GM23338 (cell line): Measurements from ENCODE around the gene C2orf68. TPM values are rescaled to one million over a fixed set of nuclear protein-coding genes. Genes with fewer than 3 reads are reported as not detected.

Experiments
- ATAC-seq: fragments of 200-7000 bp; cut with Tn5 transposase; 3 replicates; pipeline ENCODE4 v1.9.1; 2020
- DNase-seq: peaks from one replicate; pipeline ENCODE4 v3.0.0-alpha.2; 2015; ENCODE audit warnings: low spot score
- H2AFZ ChIP-seq: fragments of 200-600 bp; sonication (generic); 2 replicates; pipeline ENCODE4 v1.8.0; 2016; ENCODE audit warnings: antibody characterized with exemption, mild to moderate bottlenecking, moderate library complexity
- H3F3A ChIP-seq: fragments of 200-600 bp; sonication (generic); replicated peaks from 2 replicates; pipeline ENCODE4 v1.8.0; 2017; ENCODE audit warnings: antibody characterized with exemption, mixed run types, low read depth
- H3K27ac ChIP-seq: fragments of 200-600 bp; sonication (generic); 2 replicates; pipeline ENCODE4 v1.6.1; 2016; ENCODE audit warnings: low read depth
- H3K27me3 ChIP-seq: fragments of 200-600 bp; sonication (generic); 2 replicates; pipeline ENCODE4 v1.8.0; 2016; ENCODE audit warnings: mild to moderate bottlenecking, mixed run types, moderate library complexity; ENCODE audit not compliant: insufficient read depth
- H3K36me3 ChIP-seq: fragments of 200-600 bp; sonication (generic); 2 replicates; pipeline ENCODE4 v1.8.0; 2016; ENCODE audit warnings: mild to moderate bottlenecking; ENCODE audit not compliant: insufficient read depth
- H3K4me1 ChIP-seq: fragments of 200-600 bp; sonication (generic); 2 replicates; pipeline ENCODE4 v1.8.0; 2016; ENCODE audit warnings: mild to moderate bottlenecking, moderate library complexity; ENCODE audit not compliant: insufficient read depth
- H3K4me2 ChIP-seq: fragments of 200-600 bp; sonication (generic); 2 replicates; pipeline ENCODE4 v1.7.1; 2017; ENCODE audit warnings: mixed run types
- H3K4me3 ChIP-seq: fragments of 200-600 bp; sonication (generic); 2 replicates; pipeline ENCODE4 v1.6.1; 2016; ENCODE audit warnings: mixed run types
- H3K79me2 ChIP-seq: fragments of 200-600 bp; sonication (generic); replicated peaks from 2 replicates; pipeline ENCODE4 v1.8.0; 2017; ENCODE audit warnings: mild to moderate bottlenecking; ENCODE audit not compliant: insufficient read depth
- H3K9me2 ChIP-seq: fragments of 200-600 bp; sonication (generic); 2 replicates; pipeline ENCODE4 v1.8.0; 2017; ENCODE audit not compliant: insufficient read depth
- H4K20me1 ChIP-seq: fragments of 200-600 bp; sonication (generic); replicated peaks from 2 replicates; pipeline ENCODE4 v1.8.0; 2017; ENCODE audit warnings: mild to moderate bottlenecking; ENCODE audit not compliant: insufficient read depth
- H3K27ac Mint-ChIP-seq: 2 replicates; pipeline ENCODE4 v1.8.0; 2020; ENCODE audit warnings: inconsistent platforms, mild to moderate bottlenecking, moderate library complexity, mixed read lengths
- H3K27me3 Mint-ChIP-seq: 3 replicates; pipeline ENCODE4 v1.8.0; 2022; ENCODE audit warnings: low read depth, mild to moderate bottlenecking, moderate library complexity, mixed read lengths, inconsistent platforms; ENCODE audit not compliant: insufficient read depth, poor library complexity
- H3K36me3 Mint-ChIP-seq: 3 replicates; pipeline ENCODE4 v1.8.0; 2021; ENCODE audit warnings: low read depth, mild to moderate bottlenecking, inconsistent platforms, moderate library complexity, mixed read lengths
- H3K4me1 Mint-ChIP-seq: 3 replicates; pipeline ENCODE4 v1.8.0; 2020; ENCODE audit warnings: mild to moderate bottlenecking, inconsistent platforms, mixed read lengths
- H3K4me3 Mint-ChIP-seq: 3 replicates; pipeline ENCODE4 v1.8.0; 2021; ENCODE audit warnings: moderate library complexity, mild to moderate bottlenecking, inconsistent platforms, mixed read lengths
- H3K9me3 Mint-ChIP-seq: 3 replicates; pipeline ENCODE4 v1.8.0; 2020; ENCODE audit warnings: moderate library complexity, mild to moderate bottlenecking, inconsistent platforms, mixed read lengths
- CREB1 ChIP-seq: fragments of 250-450 bp; sonication (Bioruptor Pico); IDR thresholded peaks from 2 replicates; pipeline ENCODE4 v1.5.0; 2020; ENCODE audit warnings: low read depth, mild to moderate bottlenecking, moderate library complexity
- CTCF ChIP-seq, 2 experiments: fragments of 200-600 bp in 1 of 2; sonication (generic) in 1 of 2; conservative IDR thresholded peaks; 2 replicates each; pipeline versions ENCODE4 v1.5.1 to v1.6.1; 2016 to 2017; ENCODE audit warnings: antibody characterized with exemption in 2 of 2, low read depth in 2 of 2, mild to moderate bottlenecking in 2 of 2, moderate library complexity in 1 of 2
- ETS1 ChIP-seq: IDR thresholded peaks from 2 replicates; pipeline ENCODE4 v1.6.1; 2016; ENCODE audit warnings: antibody characterized with exemption
- EZH2 ChIP-seq: fragments of 200-600 bp; sonication (generic); IDR thresholded peaks from one replicate; pipeline ENCODE4 v1.8.0; 2017; ENCODE audit warnings: antibody characterized with exemption, mild to moderate bottlenecking, low read depth; ENCODE audit not compliant: unreplicated experiment
- EZH2phosphoT487 ChIP-seq: fragments of 200-600 bp; sonication (generic); IDR thresholded peaks from one replicate; pipeline ENCODE4 v1.8.1; 2018; ENCODE audit warnings: antibody characterized with exemption; ENCODE audit not compliant: unreplicated experiment
- NANOG ChIP-seq: IDR thresholded peaks from 2 replicates; pipeline ENCODE4 v1.6.1; 2016; ENCODE audit warnings: antibody characterized with exemption, borderline replicate concordance
- POLR2AphosphoS5 ChIP-seq: IDR thresholded peaks from 2 replicates; pipeline ENCODE4 v1.6.1; 2016; ENCODE audit warnings: antibody characterized with exemption, low read depth
- REST ChIP-seq: IDR thresholded peaks from one replicate; pipeline ENCODE4 v1.6.1; 2018; ENCODE audit warnings: antibody characterized with exemption; ENCODE audit not compliant: unreplicated experiment
- STAT1 ChIP-seq: IDR thresholded peaks from one replicate; pipeline ENCODE4 v1.6.1; 2016; ENCODE audit warnings: antibody characterized with exemption; ENCODE audit not compliant: unreplicated experiment
- ZNF114 ChIP-seq: fragments of 250-450 bp; sonication (Bioruptor Pico); IDR thresholded peaks from 2 replicates; pipeline ENCODE4 v1.5.0; 2020; ENCODE audit warnings: mild to moderate bottlenecking, moderate library complexity
- ZNF331 ChIP-seq: fragments of 250-450 bp; sonication (Bioruptor Pico); IDR thresholded peaks from 2 replicates; pipeline ENCODE4 v1.5.0; 2020; ENCODE audit warnings: low read depth, mild to moderate bottlenecking, moderate library complexity
- ZNF462 ChIP-seq: fragments of 250-450 bp; sonication (Bioruptor Pico); IDR thresholded peaks from 2 replicates; pipeline ENCODE4 v1.5.0; 2020; ENCODE audit warnings: mild to moderate bottlenecking, moderate library complexity
- polyA plus RNA-seq: library from polyadenylated mRNA; unstranded; fragments of >200 nt; fragmentation: Nextera tagmentation; extraction: Ambion mirVana; gene quantifications from 2 replicates; pipeline ENCODE4 v1.2.1, GENCODE V29; 2016
- total RNA-seq: library from RNA; depleted of rRNA; stranded (reverse); fragments of >200 nt; shearing (Covaris generic); gene quantifications from 2 replicates; pipeline ENCODE4 v1.2.3, GENCODE V29; 2014

The C2orf68 gene
- total and polyA plus RNA-seq, 2 experiments from 2014 or later: 26.8 to 76.4 TPM

GRCh38 chr2:85628658-85629057 is 16.8 kb upstream of the C2orf68 start (continued):
- no peak for TF ChIP-seq CTCF (conservative IDR thresholded peaks at IDR 0.05; ENCODE audit: low read depth in 2 of 2)
- TF ChIP-seq ZNF114 (CRISPR knock-in tag): no peak
- TF ChIP-seq ETS1: no peak
- TF ChIP-seq STAT1: no peak
- no peak for TF ChIP-seq CREB1
- no peak for TF ChIP-seq EZH2
- no peak for TF ChIP-seq REST
- TF ChIP-seq POLR2AphosphoS5: no peak
- TF ChIP-seq EZH2phosphoT487: no peak
- TF ChIP-seq ZNF331 (CRISPR knock-in tag): no peak
- no peak for TF ChIP-seq NANOG

- DNase-seq: no peak
- peaks cover 7% of the 10 kb centered on the region for H3K27me3 Mint-ChIP-seq
- Histone ChIP-seq H3K9me2 (no peaks in the 10 kb centered on the region), H3K4me2 (no peak overlapping the region), H3K4me1 (no peaks in the 10 kb centered on the region), H3K36me3 (peaks cover 98% of the 10 kb centered on the region), H2AFZ (no peak overlapping the region), H3K27ac (no peak overlapping the region), H3K27me3 (no peaks in the 10 kb centered on the region), H4K20me1 (peaks cover 27% of the 10 kb centered on the region), H3K79me2 (peaks cover 32% of the 10 kb centered on the region), H3F3A (no peaks in the 10 kb centered on the region; the same call in 1 of the 2 replicates), H3K4me3 (no peak overlapping the region)
- H3K27ac Mint-ChIP-seq: no peak overlapping the region
- no peak for ATAC-seq
- no peaks in the 10 kb centered on the region for H3K4me1 Mint-ChIP-seq
- H3K36me3 Mint-ChIP-seq: peaks cover 74% of the 10 kb centered on the region
- no peak overlapping the region for H3K4me3 Mint-ChIP-seq
- H3K9me3 Mint-ChIP-seq: no peaks in the 10 kb centered on the region
- TF ChIP-seq ZNF462 (CRISPR knock-in tag): no peak
Observed at GRCh38 chr2:85623991-85624390, 12.1 kb upstream of the C2orf68 start.
